HepG2 (cell line): ENCODE measurements around the gene COASY. TPM values are rescaled to one million over a fixed set of nuclear protein-coding genes. Genes with fewer than 3 reads are reported as not detected.
A peak's percentile ranks its signal among the peaks of the same experiment; 100 is the strongest.

ENCODE experiments used
- ATAC-seq: fragments of 200-7000 bp; cut with Tn5 transposase; 3 replicates; pipeline ENCODE4 v1.9.1; 2020; ENCODE audit warnings: mild to moderate bottlenecking, moderate library complexity
- BruUV-seq: library from RNA; stranded (reverse); fragments of 400-500 nt; replicated peaks from 2 replicates; lab custom pipeline; 2021; lab: Mats Ljungman, UMichigan
- CTCF ChIA-PET: fragments of 300-600 bp; formaldehyde crosslinking; extraction: SDS; loops from one replicate; lab custom pipeline; 2021; ENCODE audit warnings: low total read pairs, inconsistent platforms, low intra/inter-chr PET ratio; lab: Yijun Ruan, JAX
- POLR2A ChIA-PET: fragments of 350-600 bp; sonication (Branson Sonifier 250); formaldehyde crosslinking; loops from one replicate; lab custom pipeline; 2020; ENCODE audit warnings: antibody characterized with exemption, inconsistent platforms; lab: Yijun Ruan, JAX
- DNase-seq: peaks from one replicate; pipeline ENCODE4 v3.0.0-alpha.2; 2015; ENCODE audit warnings: low spot score
- FAIRE-seq: peaks from 3 replicates; lab custom pipeline; 2011; peaks lifted over from hg19 to GRCh38; lab: Jason Lieb, UNC
- H2AFZ ChIP-seq: one replicate; pipeline ENCODE4 v1.6.1; 2011; ENCODE audit warnings: low read length, inconsistent platforms
- H3K27ac ChIP-seq: fragments of 300-600 bp; 3 replicates; pipeline ENCODE4 v1.8.0; 2011; ENCODE audit warnings: mixed run types, mild to moderate bottlenecking, mixed read lengths, low read length, inconsistent platforms; ENCODE audit not compliant: insufficient read depth; ENCODE audit errors: extremely low read length
- H3K27me3 ChIP-seq, 2 experiments: fragments of 200-600 bp in 1 of 2; 2 replicates in 1 of 2; 3 replicates in 1 of 2; pipeline versions ENCODE4 v1.6.0 to v1.8.0; 2011; ENCODE audit warnings: low read length in 2 of 2, mild to moderate bottlenecking in 2 of 2, moderate library complexity in 2 of 2, inconsistent platforms in 1 of 2; ENCODE audit not compliant: insufficient read depth in 2 of 2, control insufficient read depth in 1 of 2
- H3K36me3 ChIP-seq, 2 experiments: fragments of 200-600 bp in 1 of 2; replicated peaks in 1 of 2; 2 replicates in 1 of 2; 3 replicates in 1 of 2; pipeline versions ENCODE4 v1.5.1 to v1.8.0; 2011; ENCODE audit warnings: low read length in 2 of 2, inconsistent platforms in 1 of 2; ENCODE audit not compliant: insufficient read depth in 2 of 2, control insufficient read depth in 1 of 2
- H3K4me1 ChIP-seq: 2 replicates; pipeline ENCODE4 v1.5.1; 2012; ENCODE audit warnings: low read length, inconsistent platforms; ENCODE audit not compliant: insufficient read depth
- H3K4me2 ChIP-seq: 2 replicates; pipeline ENCODE4 v1.6.0; 2011; ENCODE audit warnings: low read depth, low read length, inconsistent platforms
- H3K4me3 ChIP-seq, 3 experiments: fragments of 200-600 bp in 1 of 3; sonication (generic), shearing (Covaris generic) in 1 of 3; replicated peaks in 1 of 3; 2 replicates each; pipeline ENCODE4 v1.5.1; 2011 to 2016; ENCODE audit warnings: low read length in 3 of 3, inconsistent platforms in 2 of 3, low read depth in 2 of 3, mild to moderate bottlenecking in 2 of 3, control low read depth in 1 of 3, mixed read lengths in 1 of 3; ENCODE audit not compliant: insufficient read depth in 1 of 3
- H3K79me2 ChIP-seq: one replicate; pipeline ENCODE4 v1.6.1; 2011; ENCODE audit warnings: low read length, inconsistent platforms; ENCODE audit not compliant: insufficient read depth
- H3K9ac ChIP-seq: 2 replicates; pipeline ENCODE4 v1.6.0; 2011; ENCODE audit warnings: mild to moderate bottlenecking, low read depth, low read length, inconsistent platforms; ENCODE audit not compliant: insufficient read depth
- H3K9me3 ChIP-seq: 2 replicates; pipeline ENCODE4 v1.5.1; 2012; ENCODE audit warnings: mild to moderate bottlenecking, low read length
- H4K20me1 ChIP-seq: 2 replicates; pipeline ENCODE4 v1.6.0; 2011; ENCODE audit warnings: inconsistent platforms, mild to moderate bottlenecking, low read length, moderate library complexity; ENCODE audit not compliant: insufficient read depth
- AGO2 ChIP-seq: fragments of 200-400 bp; formaldehyde crosslinking; optimal IDR thresholded peaks from 2 replicates; pipeline ENCODE3; 2017; ENCODE audit warnings: mild to moderate bottlenecking, low read depth, low read length, moderate library complexity
- EP300 ChIP-seq, 3 experiments: sonication (generic) in 1 of 3; formaldehyde crosslinking in 1 of 3; IDR thresholded peaks; 2 replicates each; pipeline versions ENCODE4 v1.5.1 to v1.6.1; 2011 to 2020; ENCODE audit warnings: low read depth in 2 of 3, low read length in 2 of 3, borderline replicate concordance in 1 of 3, improper control_type of control experiment in 1 of 3, mild to moderate bottlenecking in 1 of 3, missing genetic modification reagents in 1 of 3, moderate library complexity in 1 of 3
- HES4 ChIP-seq: sonication (generic); formaldehyde crosslinking; IDR thresholded peaks from 2 replicates; pipeline ENCODE4 v1.9.0; 2021; ENCODE audit warnings: mild to moderate bottlenecking, missing genetic modification reagents, borderline replicate concordance
- PHF5A ChIP-seq: IDR thresholded peaks from one replicate; pipeline ENCODE4 v1.6.1; 2018; ENCODE audit warnings: low read depth, missing genetic modification reagents; ENCODE audit not compliant: unreplicated experiment
- ZFP36L2 ChIP-seq: sonication (generic); formaldehyde crosslinking; IDR thresholded peaks from 2 replicates; pipeline ENCODE4 v1.4.0; 2020; ENCODE audit warnings: missing genetic modification reagents
- ZNF225 ChIP-seq: sonication (generic); formaldehyde crosslinking; IDR thresholded peaks from 2 replicates; pipeline ENCODE4 v1.4.0; 2020; ENCODE audit warnings: mild to moderate bottlenecking, missing genetic modification reagents
- ZNF841 ChIP-seq: sonication (generic); formaldehyde crosslinking; IDR thresholded peaks from 2 replicates; pipeline ENCODE4 v1.8.1; 2023; ENCODE audit warnings: missing genetic modification reagents, borderline replicate concordance
- WGBS: methylation state at CpG from one replicate; pipeline ENCODE4 v1.1.6; 2017; ENCODE audit warnings: low lambda C conversion rate; 5-methylcytosine and 5-hydroxymethylcytosine counted together
- in situ Hi-C: cut with HindIII; loops from 2 replicates; pipeline ENCODE4 v1.10.0; 2017; ENCODE audit warnings: low pct_unique_long_range_greater_than_20kb; ENCODE audit not compliant: extremely low pct_ligation_motif_present
- intact Hi-C: fragments of 100-400 bp; cut with micrococcal nuclease; formaldehyde crosslinking; loops from one replicate; pipeline ENCODE4 v1.10.0; 2022; ENCODE audit not compliant: unreplicated experiment
- polyA plus RNA-seq, 8 experiments: library from polyadenylated mRNA; depleted of rRNA in 3 of 8; stranded (reverse) in 7 of 8; unstranded in 1 of 8; fragments of >200 nt; fragmentation: Illumina TruSeq in 4 of 8; extraction: Trizol in 4 of 8; gene quantifications; 2 replicates each; pipeline versions ENCODE4 v1.2.1 to v1.2.3, GENCODE V29; 2011 to 2016; ENCODE audit warnings: low read depth in 4 of 8, missing spikeins in 1 of 8, mixed read lengths in 1 of 8; ENCODE audit not compliant: insufficient read depth in 1 of 8
- total RNA-seq, 5 experiments: library from RNA; depleted of rRNA; stranded (reverse); fragments of >200 nt; fragmentation: Illumina TruSeq; extraction: Trizol; gene quantifications; 2 replicates each; pipeline ENCODE4 v1.2.3, GENCODE V29; 2016; ENCODE audit warnings: low read depth in 1 of 5
- TF ChIP-seq, protein P1 (sequence below): IDR thresholded peaks from 2 replicates; pipeline ENCODE4 v1.6.1; 2016; ENCODE audit warnings: low read depth, borderline replicate concordance

Gene COASY
- total and polyA plus RNA-seq, 2 of the 13 experiments (the other 11 are each of a cell fraction or from before 2014, with no cell fraction given): 90.7 to 125 TPM

DNA sequence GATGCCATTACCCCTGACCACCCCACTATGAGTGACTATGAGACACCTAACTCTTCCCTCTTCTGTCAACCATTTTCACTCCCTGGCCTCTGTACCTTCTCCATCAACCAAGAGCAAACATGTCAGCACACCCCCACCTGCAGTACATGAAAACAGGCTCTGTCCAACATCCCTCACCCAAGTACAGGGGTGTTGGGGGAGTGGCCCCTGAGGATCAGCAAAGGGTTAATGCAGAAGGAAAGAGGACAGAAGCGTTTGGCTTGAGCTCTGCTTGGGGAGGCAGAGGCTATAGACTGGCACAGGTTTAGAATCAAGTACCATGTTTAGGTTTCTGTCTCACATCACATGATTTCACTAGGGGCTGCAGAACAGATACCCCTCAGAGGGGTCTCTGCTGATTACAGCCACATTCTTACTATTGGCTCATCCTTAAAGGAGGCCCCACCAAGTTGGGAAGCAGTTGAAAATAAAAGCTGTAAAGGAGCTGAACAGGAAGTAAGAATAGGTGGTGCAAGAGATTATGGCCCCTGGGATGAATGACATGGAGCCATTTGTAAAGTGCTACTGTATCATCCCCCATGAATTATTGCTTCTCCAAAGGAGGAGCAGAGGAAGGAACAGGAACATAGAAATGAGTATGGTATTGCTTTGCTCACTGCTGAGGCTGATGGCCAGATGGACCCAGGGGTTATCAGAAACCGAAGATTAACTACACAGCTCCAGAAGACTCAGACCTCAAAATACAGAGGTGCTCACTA lies 18.0 kb downstream of the COASY start (continued):
- TF ChIP-seq, protein P1, sequence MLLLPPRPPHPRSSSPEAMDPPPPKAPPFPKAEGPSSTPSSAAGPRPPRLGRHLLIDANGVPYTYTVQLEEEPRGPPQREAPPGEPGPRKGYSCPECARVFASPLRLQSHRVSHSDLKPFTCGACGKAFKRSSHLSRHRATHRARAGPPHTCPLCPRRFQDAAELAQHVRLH (CRISPR knock-in tag): no peak
- no peak for TF ChIP-seq ZNF841
- TF ChIP-seq ZNF225 (CRISPR knock-in tag): no peak
- TF ChIP-seq EP300 (IDR thresholded peaks at IDR 0.05; ENCODE audit: low read depth in 2 of 2, low read length in 2 of 2): no peak
- 0 out of 2 replicates have a peak, but pooled peaks have one; percentile 20 for TF ChIP-seq EP300 (CRISPR knock-in tag; IDR thresholded peaks at IDR 0.05; ENCODE audit: borderline replicate concordance)
- TF ChIP-seq PHF5A: no peak

DNA sequence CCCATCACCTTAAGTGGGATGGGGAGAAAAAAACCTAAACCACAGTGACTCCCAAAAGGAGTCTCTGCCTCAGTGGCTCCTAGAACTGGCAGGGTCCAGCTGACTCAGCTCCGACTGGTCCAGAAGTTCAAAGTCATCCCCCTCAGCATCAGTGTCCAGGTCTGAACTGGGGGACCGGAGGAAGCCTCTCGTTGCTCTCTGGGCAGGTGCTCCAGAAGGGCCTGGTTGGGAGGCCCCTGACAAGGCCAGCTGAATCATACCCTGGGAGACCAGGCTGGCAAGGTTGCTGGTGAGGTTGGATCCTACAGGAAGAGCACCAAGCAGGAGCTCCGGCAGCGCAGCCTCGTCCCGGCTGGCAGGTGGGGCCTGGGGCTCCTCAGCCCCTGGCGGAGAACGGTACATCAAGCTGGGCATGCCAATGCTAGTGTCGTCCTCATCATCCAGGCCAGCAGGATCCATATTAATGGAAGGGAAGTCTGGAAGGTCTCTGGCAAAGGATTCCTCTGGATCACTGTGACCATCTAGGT lies 19.9 kb downstream of the COASY start:
- TF ChIP-seq ZFP36L2 (CRISPR knock-in tag): no peak
- no peak for TF ChIP-seq HES4 (CRISPR knock-in tag)
- TF ChIP-seq AGO2: peak; percentile 65
- H4K20me1 ChIP-seq: no peaks in the 10 kb centered on the region
- peaks cover 39 to 72% of the 10 kb centered on the region in 2 experiments for H3K36me3 ChIP-seq
- H3K4me3 ChIP-seq: no peak overlapping the region
- in situ Hi-C loops: no loop called here
- H3K79me2 ChIP-seq: peaks cover 14% of the 10 kb centered on the region
- no peak overlapping the region for H3K27ac ChIP-seq
- ChIA-PET CTCF (no interaction called here), POLR2A (interaction anchor here (0.5 to 2.9 kb wide), 2 partner anchors 27 to 182 kb away, joined by 3 to 11 read pairs; partner anchors contain the start of genes RETREG3 and TUBG1)
- no peak for FAIRE-seq
- BruUV-seq: no TSS peak
- H3K4me2 ChIP-seq: no peak overlapping the region
- 94% methylated on average over 5 of the region's 10 CpGs for WGBS
- no peaks in the 10 kb centered on the region; a peak in 1 of 5 replicates for H3K27me3 ChIP-seq
- H3K9ac ChIP-seq: no peak overlapping the region
- ATAC-seq: no peak
- H2AFZ ChIP-seq: no peak overlapping the region
- DNase-seq: no peak
- intact Hi-C loops: no loop called here
- no peaks in the 10 kb centered on the region for H3K9me3 ChIP-seq
- H3K4me1 ChIP-seq: peaks cover 11% of the 10 kb centered on the region
